HepG2 (cell line): ENCODE results near the gene GLTPD2. TPM values are rescaled to one million over a fixed set of nuclear protein-coding genes. Genes with fewer than 3 reads are reported as not detected.

Experiments used
- CREB3 ChIP-seq: sonication (generic); formaldehyde crosslinking; IDR thresholded peaks from 2 replicates; pipeline ENCODE4 v1.5.0; 2020; ENCODE audit warnings: missing genetic modification reagents
- DNMT3B ChIP-seq: conservative IDR thresholded peaks from 2 replicates; pipeline ENCODE4 v1.6.1; 2016; ENCODE audit warnings: missing biosample characterization, control low read depth
- FOXA1 ChIP-seq, 2 experiments: fragments of 450-650 bp in 1 of 2; sonication (generic) in 1 of 2; formaldehyde crosslinking in 1 of 2; IDR thresholded peaks; 2 replicates each; pipeline versions ENCODE4 v1.4.0 to v1.6.1; 2016 to 2020; ENCODE audit warnings: missing genetic modification reagents in 1 of 2
- HIVEP1 ChIP-seq: sonication (generic); formaldehyde crosslinking; IDR thresholded peaks from 2 replicates; pipeline ENCODE4 v1.4.0; 2020; ENCODE audit warnings: mild to moderate bottlenecking, missing genetic modification reagents
- MLXIP ChIP-seq: sonication (generic); formaldehyde crosslinking; IDR thresholded peaks from 2 replicates; pipeline ENCODE4 v1.9.0; 2021; ENCODE audit warnings: missing genetic modification reagents, borderline replicate concordance
- TAF1 ChIP-seq: sonication (generic); formaldehyde crosslinking; IDR thresholded peaks from 2 replicates; pipeline ENCODE4 v1.4.0; 2020; ENCODE audit warnings: missing genetic modification reagents
- ZBTB40 ChIP-seq, 2 experiments: fragments of 450-650 bp in 1 of 2; sonication (generic) in 1 of 2; formaldehyde crosslinking in 1 of 2; IDR thresholded peaks; 2 replicates each; pipeline versions ENCODE4 v1.6.1 to v1.8.0; 2016 to 2022; ENCODE audit warnings: antibody characterized with exemption in 1 of 2, mild to moderate bottlenecking in 1 of 2, missing genetic modification reagents in 1 of 2
- ZBTB8A ChIP-seq: sonication (generic); formaldehyde crosslinking; IDR thresholded peaks from 2 replicates; pipeline ENCODE4 v1.4.0; 2020; ENCODE audit warnings: mild to moderate bottlenecking, low read depth, missing genetic modification reagents, borderline replicate concordance
- ZNF138 ChIP-seq: sonication (generic); formaldehyde crosslinking; IDR thresholded peaks from 2 replicates; pipeline ENCODE4 v1.5.0; 2020; ENCODE audit warnings: mild to moderate bottlenecking, low read depth, missing genetic modification reagents
- ZNF260 ChIP-seq: sonication (generic); formaldehyde crosslinking; IDR thresholded peaks from 2 replicates; pipeline ENCODE4 v1.4.0; 2020; ENCODE audit warnings: missing genetic modification reagents, low read depth, mild to moderate bottlenecking, borderline replicate concordance
- ZNF430 ChIP-seq: sonication (generic); formaldehyde crosslinking; IDR thresholded peaks from 2 replicates; pipeline ENCODE4 v1.9.0; 2021; ENCODE audit warnings: mild to moderate bottlenecking, missing genetic modification reagents
- ZNF432 ChIP-seq: sonication (generic); formaldehyde crosslinking; IDR thresholded peaks from 2 replicates; pipeline ENCODE4 v1.5.0; 2020; ENCODE audit warnings: missing genetic modification reagents, mild to moderate bottlenecking, borderline replicate concordance
- ZNF746 ChIP-seq: sonication (generic); formaldehyde crosslinking; IDR thresholded peaks from 2 replicates; pipeline ENCODE4 v1.8.0; 2022; ENCODE audit warnings: mild to moderate bottlenecking, missing genetic modification reagents
- ZNF839 ChIP-seq: sonication (generic); formaldehyde crosslinking; IDR thresholded peaks from 2 replicates; pipeline ENCODE4 v1.4.0; 2020; ENCODE audit warnings: missing genetic modification reagents, mild to moderate bottlenecking, borderline replicate concordance
- polyA plus RNA-seq, 8 experiments: library from polyadenylated mRNA; depleted of rRNA in 3 of 8; stranded (reverse) in 7 of 8; unstranded in 1 of 8; fragments of >200 nt; fragmentation: Illumina TruSeq in 4 of 8; extraction: Trizol in 4 of 8; gene quantifications; 2 replicates each; pipeline versions ENCODE4 v1.2.1 to v1.2.3, GENCODE V29; 2011 to 2016; ENCODE audit warnings: low read depth in 4 of 8, missing spikeins in 1 of 8, mixed read lengths in 1 of 8; ENCODE audit not compliant: insufficient read depth in 1 of 8
- total RNA-seq, 5 experiments: library from RNA; depleted of rRNA; stranded (reverse); fragments of >200 nt; fragmentation: Illumina TruSeq; extraction: Trizol; gene quantifications; 2 replicates each; pipeline ENCODE4 v1.2.3, GENCODE V29; 2016; ENCODE audit warnings: low read depth in 1 of 5

GLTPD2 gene
- total and polyA plus RNA-seq, 2 of the 13 experiments (the other 11 are each of a cell fraction or from before 2014, with no cell fraction given) = 7.5 to 12.9 TPM

GRCh38 chr17:4739122-4740024 is 49.4 kb upstream of the GLTPD2 start, which contains the start of the genes CXCL16 and ZMYND15 (continued):
- TF ChIP-seq ZNF839 (CRISPR knock-in tag) (no peak), CREB3 (CRISPR knock-in tag) (0 out of 2 replicates have a peak, but pooled peaks have one; percentile 4), ZNF746 (CRISPR knock-in tag) (0 out of 2 replicates have a peak, but pooled peaks have one; percentile 37), ZNF260 (no peak), DNMT3B (no peak), ZBTB40 (IDR thresholded peaks at IDR 0.05) (no peak), ZBTB40 (CRISPR knock-in tag; IDR thresholded peaks at IDR 0.05) (0 out of 2 replicates have a peak, but pooled peaks have one; percentile 34), FOXA1 (IDR thresholded peaks at IDR 0.05) (no peak), FOXA1 (CRISPR knock-in tag; IDR thresholded peaks at IDR 0.05) (no peak), ZBTB8A (CRISPR knock-in tag) (0 out of 2 replicates have a peak, but pooled peaks have one; percentile 68), MLXIP (CRISPR knock-in tag) (no peak), ZNF138 (CRISPR knock-in tag) (peak; percentile 74), HIVEP1 (CRISPR knock-in tag) (peak; percentile 84; the same call in 1 of the 2 replicates), TAF1 (CRISPR knock-in tag) (peak; percentile 37; the same call in 1 of the 2 replicates), ZNF432 (CRISPR knock-in tag) (no peak), ZNF430 (CRISPR knock-in tag) (no peak; the same call in 1 of the 2 replicates)
